Left lung (tissue), 10 donors: ENCODE data around the gene PTGDR2. TPM values are rescaled to one million over a fixed set of nuclear protein-coding genes. Genes with fewer than 3 reads are reported as not detected.

Experiments
- ATAC-seq: fragments of 200-7000 bp; cut with Tn5 transposase; one replicate; pipeline ENCODE4 v1.9.1; 2020; ENCODE audit warnings: moderate library complexity
- DNase-seq, 4 donors: peaks; one replicate each; pipeline ENCODE4 v3.0.0-alpha.2; 2013 to 2020
- H3K27ac ChIP-seq, 2 donors: fragments of 200-600 bp; sonication (generic) in 1 of 2; one replicate each; pipeline versions ENCODE4 v1.5.0 to v1.8.0; 2020 to 2021
- H3K27me3 ChIP-seq, 2 donors: fragments of 200-600 bp; sonication (generic) in 1 of 2; one replicate each; pipeline versions ENCODE4 v1.5.0 to v1.8.0; 2020 to 2021
- H3K36me3 ChIP-seq, 2 donors: fragments of 200-600 bp; sonication (generic) in 1 of 2; one replicate each; pipeline versions ENCODE4 v1.5.0 to v1.8.0; 2020 to 2021
- H3K4me1 ChIP-seq, 2 donors: fragments of 200-600 bp; one replicate each; pipeline ENCODE4 v1.8.0; 2021
- H3K4me3 ChIP-seq, 2 donors: fragments of 200-600 bp; sonication (generic) in 1 of 2; one replicate each; pipeline versions ENCODE4 v1.5.0 to v1.8.0; 2020 to 2021; ENCODE audit warnings: mild to moderate bottlenecking in 1 of 2
- H3K9me3 ChIP-seq, 2 donors: fragments of 200-600 bp; sonication (generic) in 1 of 2; one replicate each; pipeline versions ENCODE4 v1.5.0 to v1.8.0; 2020 to 2021
- intact Hi-C, 2 donors: fragments of 100-400 bp; cut with DNase I; formaldehyde crosslinking; loops; one replicate each; pipeline versions ENCODE4 v1.11.2 to v1.14.2; 2022
- polyA plus RNA-seq, 6 donors: library from polyadenylated mRNA; unstranded; fragments of 120-200 nt; gene quantifications; one replicate each; pipeline ENCODE4 v1.2.1, GENCODE V29; 2013; ENCODE audit not compliant: insufficient read length in 6 of 6
- total RNA-seq, 2 donors: library from RNA; stranded (reverse); fragmentation: NEBNext Ultra II Directional; extraction: Animal tissue kit (Norgen Biotek cat#: 25700); gene quantifications; one replicate each; pipeline ENCODE4 v1.2.1, GENCODE V29; 2021
- TF ChIP-seq, protein P1 (sequence below), 2 donors: fragments of 200-600 bp; sonication (generic) in 1 of 2; IDR thresholded peaks; one replicate each; pipeline versions ENCODE4 v1.5.0 to v1.8.0; 2021; ENCODE audit warnings: antibody characterized with exemption in 2 of 2
- donor health status: DM: no; HTN: yes; CAD: no.
- donor health status: DM: no; HTN: no; CAD: no.

The PTGDR2 gene
- total and polyA plus RNA-seq, 8 donors: 0.17 to 0.41 (median 0.21) TPM; not detected in 1

DNA sequence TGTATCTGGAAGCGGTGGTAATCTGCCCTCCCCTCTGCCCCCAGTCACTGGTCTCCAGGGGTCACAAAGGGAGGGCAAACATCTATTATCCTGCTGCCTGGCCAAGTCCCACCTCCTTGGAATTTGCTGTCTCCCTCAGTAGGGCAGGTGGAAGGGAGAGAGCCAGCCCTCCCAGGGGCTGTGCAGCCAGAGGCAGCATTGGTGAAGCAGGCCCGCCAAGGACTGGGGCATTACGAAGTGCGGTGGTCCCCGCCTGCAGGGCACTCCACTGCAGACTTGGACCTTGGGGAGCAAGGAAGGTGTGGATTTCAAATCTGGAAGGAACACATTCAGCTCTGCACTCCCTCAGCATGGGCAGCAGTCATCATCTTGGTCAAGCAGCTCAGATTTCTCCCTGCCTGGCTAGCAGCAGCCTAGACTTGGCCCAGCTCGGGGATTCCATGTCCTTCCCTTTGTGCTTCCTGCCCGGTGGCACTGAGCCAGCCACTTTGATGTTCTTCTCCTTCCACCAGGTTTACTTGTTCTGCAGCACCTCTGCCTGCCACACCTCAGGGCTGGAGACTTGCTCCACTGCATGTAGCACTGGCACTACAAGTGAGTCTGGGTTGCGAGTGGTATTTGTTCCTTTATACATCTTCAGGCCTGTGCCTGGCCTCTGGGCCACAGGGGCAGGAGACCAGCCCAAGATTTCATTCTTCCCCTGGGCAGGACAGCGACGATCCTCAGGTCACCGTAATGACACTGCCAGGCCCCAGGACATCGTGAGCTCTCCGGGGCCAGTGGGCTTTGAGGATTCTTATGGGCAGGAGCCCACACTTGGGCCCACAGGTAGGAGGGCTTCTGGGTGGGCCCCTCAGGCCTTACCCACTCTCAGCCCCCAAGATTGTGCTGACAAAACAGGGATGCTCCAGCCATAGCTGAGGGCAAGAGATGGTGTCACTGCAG lies 18.9 kb upstream of the PTGDR2 start:
- TF ChIP-seq, protein P1, sequence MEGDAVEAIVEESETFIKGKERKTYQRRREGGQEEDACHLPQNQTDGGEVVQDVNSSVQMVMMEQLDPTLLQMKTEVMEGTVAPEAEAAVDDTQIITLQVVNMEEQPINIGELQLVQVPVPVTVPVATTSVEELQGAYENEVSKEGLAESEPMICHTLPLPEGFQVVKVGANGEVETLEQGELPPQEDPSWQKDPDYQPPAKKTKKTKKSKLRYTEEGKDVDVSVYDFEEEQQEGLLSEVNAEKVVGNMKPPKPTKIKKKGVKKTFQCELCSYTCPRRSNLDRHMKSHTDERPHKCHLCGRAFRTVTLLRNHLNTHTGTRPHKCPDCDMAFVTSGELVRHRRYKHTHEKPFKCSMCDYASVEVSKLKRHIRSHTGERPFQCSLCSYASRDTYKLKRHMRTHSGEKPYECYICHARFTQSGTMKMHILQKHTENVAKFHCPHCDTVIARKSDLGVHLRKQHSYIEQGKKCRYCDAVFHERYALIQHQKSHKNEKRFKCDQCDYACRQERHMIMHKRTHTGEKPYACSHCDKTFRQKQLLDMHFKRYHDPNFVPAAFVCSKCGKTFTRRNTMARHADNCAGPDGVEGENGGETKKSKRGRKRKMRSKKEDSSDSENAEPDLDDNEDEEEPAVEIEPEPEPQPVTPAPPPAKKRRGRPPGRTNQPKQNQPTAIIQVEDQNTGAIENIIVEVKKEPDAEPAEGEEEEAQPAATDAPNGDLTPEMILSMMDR (IDR thresholded peaks at IDR 0.05): no peak
- no peak for ATAC-seq
- Histone ChIP-seq H3K36me3 (peaks cover 0 to 7% of the 10 kb centered on the region in 2 donors), H3K9me3 (no peaks in the 10 kb centered on the region), H3K27me3 (no peaks in the 10 kb centered on the region), H3K27ac (no peak overlapping the region), H3K4me3 (no peak overlapping the region), H3K4me1 (peaks cover 0 to 14% of the 10 kb centered on the region in 2 donors)
- intact Hi-C loops: no loop called here
- DNase-seq: no peak

DNA sequence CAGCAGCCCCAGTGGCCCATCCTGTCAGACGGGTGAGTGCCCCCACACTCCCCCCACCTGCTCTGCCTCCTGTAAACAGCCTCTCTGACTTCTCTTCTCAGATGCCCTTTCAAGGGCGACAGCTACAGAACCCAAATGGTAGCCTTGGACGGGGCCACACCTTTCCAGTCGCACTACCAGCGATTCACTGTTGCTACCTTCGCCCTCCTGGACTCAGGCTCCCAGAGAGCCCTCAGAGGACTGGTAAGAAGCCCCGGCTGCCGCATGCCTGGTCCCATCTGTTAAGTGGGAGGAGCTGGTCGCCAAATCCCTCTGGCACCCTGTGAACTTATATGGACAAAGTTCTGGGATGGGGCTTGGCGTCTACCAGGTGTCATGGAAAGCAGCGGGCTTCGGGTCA lies 17.8 kb upstream of the PTGDR2 start:
- Histone ChIP-seq H3K36me3 (peaks cover 0 to 3% of the 10 kb centered on the region in 2 donors), H3K4me1 (peaks cover 0 to 14% of the 10 kb centered on the region in 2 donors), H3K9me3 (no peaks in the 10 kb centered on the region), H3K4me3 (no peak overlapping the region), H3K27me3 (no peaks in the 10 kb centered on the region), H3K27ac (no peak overlapping the region)
- TF ChIP-seq, protein P1 (IDR thresholded peaks at IDR 0.05): no peak
- ATAC-seq: no peak
- intact Hi-C loops: no loop called here
- no peak for DNase-seq

DNA sequence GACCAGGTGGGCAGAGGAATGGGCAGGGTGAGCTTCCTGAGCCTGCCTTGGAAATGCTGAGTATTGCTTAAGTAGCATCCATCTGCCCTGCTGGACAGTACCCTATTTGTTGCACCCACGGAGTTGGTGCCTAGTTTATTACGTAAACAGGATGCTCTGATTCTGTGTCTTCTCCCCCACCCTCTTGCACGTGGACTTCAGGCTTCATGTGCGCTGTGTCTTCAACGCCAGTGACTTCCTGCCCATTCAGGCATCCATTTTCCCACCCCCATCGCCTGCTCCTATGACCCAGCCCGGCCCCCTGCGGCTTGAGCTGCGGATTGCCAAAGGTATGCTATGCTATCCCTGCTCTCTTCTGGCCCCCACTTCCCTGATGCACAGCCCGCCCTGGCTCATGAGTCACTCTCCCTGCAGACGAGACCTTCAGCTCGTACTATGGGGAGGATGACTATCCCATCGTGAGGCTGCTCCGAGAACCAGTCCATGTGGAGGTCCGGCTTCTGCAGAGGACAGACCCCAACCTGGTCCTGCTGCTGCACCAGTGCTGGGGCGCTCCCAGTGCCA lies 17.3 kb upstream of the PTGDR2 start:
- ATAC-seq (peak; percentile 21), DNase-seq (no peak)
- Histone ChIP-seq H3K4me1 (peaks cover 0 to 14% of the 10 kb centered on the region in 2 donors), H3K27ac (no peak overlapping the region), H3K9me3 (no peaks in the 10 kb centered on the region), H3K4me3 (no peak overlapping the region), H3K27me3 (peaks cover 0 to 5% of the 10 kb centered on the region in 2 donors), H3K36me3 (no peaks in the 10 kb centered on the region)
- intact Hi-C loops: no loop called here
- TF ChIP-seq, protein P1 (IDR thresholded peaks at IDR 0.05): no peak

DNA sequence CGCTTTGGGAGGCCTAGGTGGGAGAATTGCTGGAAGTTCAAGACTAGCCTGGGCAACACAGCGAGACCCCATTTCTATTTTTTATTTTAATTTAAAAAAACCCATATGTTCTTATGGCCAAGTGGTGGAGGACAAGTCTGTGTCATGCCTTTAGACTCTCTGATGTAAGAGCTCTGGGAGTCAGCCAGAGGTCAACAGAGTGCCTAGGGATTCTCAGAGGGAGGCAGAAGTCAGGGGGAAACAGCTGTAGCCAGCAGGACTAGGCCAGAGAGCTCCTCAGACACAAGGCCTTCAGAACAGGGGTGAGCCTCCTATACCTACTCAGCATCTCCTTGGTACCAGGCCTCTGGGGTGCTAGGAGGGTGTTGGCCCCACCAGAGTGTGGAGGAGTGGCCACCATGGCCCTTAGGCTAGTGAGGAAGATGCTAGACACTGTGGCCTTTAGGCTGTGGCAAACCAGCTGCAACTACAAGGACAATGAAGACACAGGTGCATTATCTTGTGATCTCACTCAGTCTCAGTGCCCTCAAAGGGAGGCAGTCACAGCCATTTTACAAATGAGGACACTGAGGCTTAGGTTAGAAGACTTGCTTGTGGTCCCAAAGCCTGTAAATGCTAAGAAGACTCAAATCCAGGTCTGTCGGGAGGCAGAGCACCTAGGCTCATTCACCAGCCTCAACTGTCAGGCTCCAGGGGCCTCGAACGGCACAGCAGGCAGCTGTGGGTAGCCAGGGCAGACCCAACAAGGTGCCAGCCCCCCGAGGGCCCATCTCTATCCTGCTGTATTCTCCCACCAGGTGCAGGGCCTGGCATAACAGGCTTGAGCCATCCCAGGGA lies 16.6 kb upstream of the PTGDR2 start:
- H3K27me3 ChIP-seq: peaks cover 0 to 7% of the 10 kb centered on the region in 2 donors
- DNase-seq (peak in 1 of 4 donors; percentile 43), ATAC-seq (peak; percentile 55)
- intact Hi-C loops: no loop called here
- no peak overlapping the region for H3K4me3 ChIP-seq
- TF ChIP-seq, protein P1 (IDR thresholded peaks at IDR 0.05): no peak
- no peaks in the 10 kb centered on the region for H3K9me3 ChIP-seq
- peaks cover 0 to 14% of the 10 kb centered on the region in 2 donors for H3K4me1 ChIP-seq
- H3K36me3 ChIP-seq: no peaks in the 10 kb centered on the region
- H3K27ac ChIP-seq: no peak overlapping the region
